ENCODE measurements around the gene AKR1D1.

- TF ChIP-seq EZH2 (IDR thresholded peaks at IDR 0.05; ENCODE audit: low read length, missing control alignments): no peak
- TF ChIP-seq, protein P1, sequence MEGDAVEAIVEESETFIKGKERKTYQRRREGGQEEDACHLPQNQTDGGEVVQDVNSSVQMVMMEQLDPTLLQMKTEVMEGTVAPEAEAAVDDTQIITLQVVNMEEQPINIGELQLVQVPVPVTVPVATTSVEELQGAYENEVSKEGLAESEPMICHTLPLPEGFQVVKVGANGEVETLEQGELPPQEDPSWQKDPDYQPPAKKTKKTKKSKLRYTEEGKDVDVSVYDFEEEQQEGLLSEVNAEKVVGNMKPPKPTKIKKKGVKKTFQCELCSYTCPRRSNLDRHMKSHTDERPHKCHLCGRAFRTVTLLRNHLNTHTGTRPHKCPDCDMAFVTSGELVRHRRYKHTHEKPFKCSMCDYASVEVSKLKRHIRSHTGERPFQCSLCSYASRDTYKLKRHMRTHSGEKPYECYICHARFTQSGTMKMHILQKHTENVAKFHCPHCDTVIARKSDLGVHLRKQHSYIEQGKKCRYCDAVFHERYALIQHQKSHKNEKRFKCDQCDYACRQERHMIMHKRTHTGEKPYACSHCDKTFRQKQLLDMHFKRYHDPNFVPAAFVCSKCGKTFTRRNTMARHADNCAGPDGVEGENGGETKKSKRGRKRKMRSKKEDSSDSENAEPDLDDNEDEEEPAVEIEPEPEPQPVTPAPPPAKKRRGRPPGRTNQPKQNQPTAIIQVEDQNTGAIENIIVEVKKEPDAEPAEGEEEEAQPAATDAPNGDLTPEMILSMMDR (conservative IDR thresholded peaks at IDR 0.05 in 1 of 2, IDR thresholded peaks at IDR 0.05 in 1 of 2; ENCODE audit: low read depth in 1 of 2, low read length in 2 of 2): no peak
Observed at GRCh38 chr7:138070908-138071307, 5.4 kb upstream of the AKR1D1 start.
